ENCODE data around the gene STK17A.
A peak's percentile ranks its signal among the peaks of the same experiment; 100 is the strongest.
"Not testable (repeated sequence)": the region's sequence is repeated elsewhere in the genome, so short reads cannot be mapped to it uniquely, and the experiment has no call there.

The STK17A gene

DNA sequence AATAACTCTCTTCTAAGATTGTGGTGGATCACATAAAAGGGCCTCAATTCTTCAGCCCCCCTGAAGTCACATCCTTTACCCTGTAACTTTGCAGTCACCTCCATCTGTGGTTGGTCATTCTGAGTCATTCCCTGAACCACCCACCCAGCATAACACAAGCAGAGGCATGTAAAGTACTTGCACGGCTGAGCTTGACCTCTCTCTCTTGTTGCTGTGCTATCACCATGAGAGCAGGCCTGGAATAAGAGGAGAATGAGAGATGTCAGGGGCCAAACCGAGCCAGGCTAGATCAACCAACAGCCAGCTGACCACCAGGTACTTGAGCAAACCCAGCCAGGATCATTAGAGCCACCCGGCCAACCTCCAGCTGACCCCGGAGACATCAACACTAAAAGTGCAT is 13.5 kb upstream of the STK17A start:
- no peak for DNase-seq

DNA sequence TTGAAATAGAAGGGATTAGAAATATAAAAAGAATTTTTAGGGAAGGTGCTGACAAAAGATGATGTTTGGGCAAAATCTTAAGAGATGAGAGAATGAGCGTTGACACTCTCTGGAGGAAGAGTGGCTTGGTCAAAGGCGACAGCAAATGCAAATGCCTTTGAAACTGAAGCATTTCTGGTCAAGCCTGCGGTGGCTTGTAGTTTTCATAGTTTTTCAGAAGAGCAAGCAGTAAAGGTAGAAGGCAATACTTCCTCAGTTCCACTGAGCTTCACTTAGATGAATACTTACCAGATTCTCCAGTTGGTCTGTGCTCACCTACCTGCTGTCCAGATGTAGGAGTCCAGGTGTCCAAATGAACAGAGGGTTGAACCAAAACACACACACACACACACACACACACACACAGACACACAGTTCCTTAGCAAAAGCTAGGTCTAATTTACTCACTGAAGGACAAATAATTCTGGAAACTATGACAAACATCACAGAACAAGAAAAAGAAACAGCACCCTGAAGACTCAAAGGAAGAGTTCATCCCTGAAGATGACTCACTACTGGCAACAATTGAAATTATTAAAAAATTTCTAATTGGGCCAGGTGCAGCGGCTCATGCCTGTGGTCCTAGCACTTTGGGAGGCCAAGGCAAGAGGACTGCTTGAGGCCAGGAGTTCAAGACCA is 12.1 kb upstream of the STK17A start:
- no peak for DNase-seq

DNA sequence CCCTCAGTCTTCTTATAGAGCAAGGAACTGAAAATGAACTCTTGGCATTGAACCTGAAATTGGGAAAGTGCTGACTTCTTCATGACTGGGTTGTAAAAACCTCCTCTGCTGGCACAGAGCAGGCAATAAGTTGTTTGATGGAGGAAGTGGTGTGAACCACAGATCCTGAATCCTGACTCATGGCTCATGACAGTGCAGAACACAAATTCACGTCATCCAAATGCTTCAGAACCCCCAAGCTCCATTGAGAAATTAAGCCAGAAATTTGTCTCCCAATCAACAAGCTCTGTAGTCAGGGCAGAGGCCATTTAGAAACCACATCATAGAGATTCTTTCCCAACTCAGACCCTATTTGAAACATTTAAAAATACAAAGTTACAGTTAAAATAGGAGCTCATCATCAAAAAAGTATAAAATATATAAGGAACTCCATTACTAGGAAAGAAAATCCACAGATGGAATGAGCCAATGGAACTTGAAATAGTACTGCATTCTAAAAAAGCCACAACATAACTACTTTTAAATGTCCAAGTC is 10.3 kb upstream of the STK17A start:
- peak; percentile 47 for DNase-seq

DNA sequence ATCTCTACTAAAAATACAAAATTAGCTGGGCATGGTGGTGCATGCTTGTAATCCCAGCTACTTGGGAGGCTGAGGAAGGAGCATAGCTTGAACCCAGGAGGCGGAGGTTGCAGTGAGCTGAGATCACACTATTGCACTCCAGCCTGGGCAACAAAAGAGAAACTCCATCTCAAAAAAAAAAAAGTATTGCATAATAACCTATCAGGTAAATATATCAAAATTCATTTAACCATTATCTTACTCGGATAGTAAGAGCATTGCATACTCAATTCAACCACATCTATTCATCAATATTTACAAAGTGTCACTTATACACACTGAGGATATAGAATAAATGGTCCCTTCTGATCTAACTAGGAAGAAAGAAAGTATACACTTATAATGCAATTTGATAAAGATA is 9.1 kb upstream of the STK17A start:
- not testable (repeated sequence) for DNase-seq

DNA sequence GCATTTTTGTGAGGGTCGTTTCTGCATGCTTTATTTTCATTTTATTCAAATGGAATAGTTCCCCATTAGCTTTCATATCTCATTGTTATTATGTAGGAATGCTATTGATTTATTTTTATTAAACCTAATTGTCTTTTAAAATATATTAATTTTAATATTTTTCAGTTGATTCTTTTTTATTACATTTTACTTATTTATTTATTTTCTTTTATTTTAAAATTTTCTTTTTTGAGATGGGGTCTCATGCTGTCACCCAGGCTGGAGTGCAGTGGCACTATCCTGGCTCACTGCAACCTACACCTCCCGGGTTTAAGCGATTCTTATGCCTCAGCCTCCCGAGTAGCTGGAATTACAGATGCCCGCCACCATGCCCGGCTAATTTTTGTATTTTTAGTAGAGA is 7.4 kb upstream of the STK17A start:
- DNase-seq: no peak

DNA sequence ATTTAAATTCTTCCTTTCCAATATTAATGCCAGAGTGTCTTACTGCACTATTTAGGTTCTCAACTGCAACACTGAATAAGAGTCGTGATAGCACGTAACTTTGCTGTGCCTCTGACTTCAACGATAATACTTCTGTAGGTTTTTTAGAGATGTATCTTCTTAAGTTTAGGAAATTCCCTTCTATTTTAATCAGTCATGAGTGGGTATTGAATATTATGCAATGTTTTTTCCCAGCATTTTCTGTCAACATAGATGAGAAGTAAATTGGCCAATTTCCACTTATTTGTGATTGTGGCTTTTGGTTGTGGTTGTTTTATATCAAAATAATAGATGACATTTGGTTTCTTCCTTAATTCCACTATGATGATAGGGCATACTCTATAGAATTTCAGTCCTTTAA is 6.7 kb upstream of the STK17A start:
- DNase-seq: no peak

DNA sequence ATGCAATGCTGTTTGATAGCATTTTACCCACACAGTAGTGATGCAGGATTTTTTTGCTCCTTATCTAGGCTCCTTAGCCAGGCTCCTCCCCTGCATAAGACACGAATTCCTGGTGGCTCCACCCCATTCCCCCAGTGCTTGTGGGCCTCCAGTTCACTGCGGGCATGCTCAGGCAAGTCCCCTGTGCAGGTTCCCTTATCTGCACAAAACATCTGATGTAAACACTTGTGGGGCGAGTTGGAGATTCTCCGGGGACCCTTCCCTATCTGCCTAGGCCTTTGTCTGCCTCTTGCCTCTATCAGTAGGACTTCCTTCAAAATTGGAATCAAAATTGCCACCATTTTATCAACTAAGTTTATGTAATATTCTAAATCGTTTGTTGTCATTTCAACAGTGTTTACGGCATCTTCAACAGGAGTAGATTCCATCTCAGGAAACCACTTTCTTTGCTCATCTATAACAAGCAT is 5.4 kb upstream of the STK17A start:
- DNase-seq: no peak

DNA sequence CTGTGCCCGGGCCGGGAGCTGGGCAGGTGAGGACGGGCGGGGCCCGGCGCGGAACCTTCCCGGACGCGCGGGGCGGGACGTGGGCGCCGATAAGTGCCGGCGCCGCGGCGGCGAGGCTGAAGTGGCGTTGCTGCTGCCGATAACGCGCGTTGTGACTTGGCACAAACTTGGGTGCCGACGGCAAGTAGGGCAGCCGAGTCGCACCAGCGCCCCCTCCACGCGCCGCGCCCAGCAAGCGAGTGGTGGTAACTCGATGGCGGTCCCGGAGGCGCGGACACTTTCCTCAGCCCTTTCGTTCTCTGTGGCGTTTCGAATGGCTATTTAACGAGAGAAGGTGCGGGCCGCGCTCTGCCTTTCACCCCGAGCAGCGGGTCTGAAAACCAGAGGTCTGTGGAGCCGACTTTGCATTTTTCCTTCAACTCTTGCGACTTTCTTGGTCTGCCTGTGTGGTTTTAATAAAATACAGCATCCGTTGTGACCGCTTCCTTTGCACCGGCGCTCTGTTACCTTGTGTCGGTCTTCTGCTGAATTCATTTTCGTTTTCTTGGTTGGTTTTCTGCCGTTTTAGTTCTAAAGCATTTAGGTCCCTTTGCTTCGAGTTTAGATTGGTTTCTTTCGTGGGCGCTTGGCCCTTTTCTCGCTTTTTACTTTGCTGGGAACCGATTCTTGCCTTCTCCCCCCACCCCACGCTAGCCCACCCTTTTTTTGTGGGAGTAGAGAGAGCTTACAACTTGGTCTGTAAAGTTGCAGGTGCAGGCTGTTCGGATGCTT is 701 bp downstream of the STK17A start:
- peak; percentile 73 for DNase-seq

DNA sequence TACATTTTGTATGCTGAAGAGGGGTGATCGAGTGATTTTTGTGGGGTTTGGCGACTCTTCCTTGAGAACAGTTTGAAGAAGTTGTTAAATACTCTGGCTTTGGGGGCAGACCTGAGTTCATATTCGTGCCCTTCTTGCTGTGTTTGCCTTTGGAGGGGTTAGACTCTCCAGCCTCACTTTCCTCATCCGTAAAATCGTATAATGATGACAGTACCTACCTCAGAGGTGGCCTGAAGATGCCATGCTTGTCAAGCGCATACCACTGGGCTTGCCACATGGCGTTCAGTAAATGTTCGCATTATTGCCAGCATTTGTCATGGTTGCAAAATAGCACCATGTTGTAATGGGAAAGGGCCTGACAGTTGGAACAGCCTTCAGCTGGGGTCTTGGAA is 1.3 kb downstream of the STK17A start:
- peak; percentile 49 for DNase-seq

DNA sequence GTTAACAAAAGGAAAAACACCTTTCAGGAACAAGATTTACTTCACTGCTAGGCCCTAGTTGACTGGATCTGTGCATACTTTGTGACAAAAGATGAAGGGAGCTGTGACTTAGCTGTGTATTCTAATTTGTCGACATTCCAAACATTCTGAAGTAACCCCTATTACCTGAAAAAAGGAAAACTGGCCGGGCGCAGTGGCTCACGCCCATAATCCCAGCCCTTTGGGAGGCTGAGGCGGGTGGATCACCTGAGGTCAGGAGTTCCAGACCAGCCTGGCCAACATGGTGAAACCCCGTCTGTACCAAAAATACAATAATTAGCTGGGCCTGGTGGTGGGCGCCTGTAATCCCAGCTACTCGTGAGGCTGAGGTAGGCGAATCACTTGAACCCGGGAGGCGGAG is 1.8 kb downstream of the STK17A start:
- DNase-seq: not testable (repeated sequence)

DNA sequence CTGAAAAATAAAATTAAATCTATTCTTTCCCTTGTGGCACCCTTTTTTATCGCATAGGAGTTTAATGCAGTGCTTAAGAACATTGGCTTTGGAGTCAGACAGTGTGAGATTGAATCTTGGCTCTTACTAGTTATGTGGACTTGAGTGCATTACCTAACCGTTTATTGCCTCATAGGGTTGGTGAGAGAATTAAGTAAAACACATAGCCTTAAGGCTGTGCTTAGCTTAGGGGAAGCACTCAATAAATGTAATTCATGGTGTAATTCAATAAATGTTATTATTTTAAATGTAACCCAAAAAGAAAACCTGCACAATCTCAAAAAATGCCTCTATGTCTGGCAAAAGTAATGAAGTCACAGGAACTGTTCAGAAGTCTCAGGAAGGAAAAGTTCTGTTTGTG is 2.7 kb downstream of the STK17A start:
- DNase-seq: no peak

DNA sequence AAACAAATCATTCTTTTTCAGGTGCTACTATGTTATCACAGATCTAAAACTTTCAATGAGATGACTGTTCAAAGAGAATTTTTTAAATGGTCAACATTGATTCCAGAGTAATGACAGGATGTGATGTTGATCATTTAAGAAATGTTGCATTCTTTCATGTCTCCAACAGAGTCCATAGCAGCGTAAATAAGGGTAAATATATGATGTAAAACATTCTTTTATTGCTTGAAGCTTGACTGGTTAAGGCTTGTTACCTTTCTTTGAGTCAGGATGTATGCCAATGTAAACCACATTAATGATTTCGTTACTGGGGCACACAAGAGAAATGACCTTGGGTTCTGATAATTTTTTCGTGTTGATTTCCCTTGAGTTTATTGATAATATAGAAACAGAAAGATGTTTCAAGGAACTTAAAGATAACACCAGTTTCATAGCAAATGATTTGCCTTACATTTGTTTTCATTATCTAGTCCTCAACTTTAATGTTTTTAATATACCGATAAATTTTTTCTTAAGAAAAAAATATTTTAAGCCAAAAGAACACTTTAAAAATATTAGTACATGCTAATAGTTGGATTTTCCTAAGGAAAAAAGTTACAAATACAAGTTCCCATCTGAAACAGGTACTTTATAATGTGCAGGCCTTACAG is 3.5 kb downstream of the STK17A start:
- no peak for DNase-seq

DNA sequence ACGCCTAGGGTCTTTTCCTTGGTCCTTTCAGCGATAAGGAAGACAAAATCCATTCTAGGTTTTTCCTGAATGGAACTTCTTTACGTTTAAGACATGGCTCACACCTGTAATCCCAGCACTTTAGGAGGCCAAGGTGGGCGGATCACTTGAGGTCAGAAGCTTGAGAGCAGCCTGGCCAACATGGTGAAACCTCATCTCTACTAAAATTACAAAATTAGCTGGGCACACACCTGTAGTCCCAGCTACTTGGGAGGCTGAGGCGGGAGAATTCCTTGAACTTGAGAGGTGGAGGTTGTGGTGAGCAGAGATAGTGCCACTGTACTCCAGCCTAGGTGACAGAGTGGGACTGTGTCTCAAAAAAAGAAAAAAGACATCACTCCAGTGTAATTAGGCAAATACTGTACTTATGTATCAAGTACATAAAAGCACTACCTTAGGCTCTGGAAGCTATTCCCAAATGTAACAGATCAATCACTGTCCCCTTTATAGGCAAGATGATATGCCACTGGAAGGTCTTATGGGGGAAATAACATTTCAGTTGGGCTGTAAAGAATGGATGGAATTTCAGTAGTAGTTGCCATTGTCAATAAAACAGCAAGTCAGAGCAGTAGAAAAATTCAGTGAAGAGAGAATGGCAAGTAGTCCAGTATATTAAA is 5.7 kb downstream of the STK17A start:
- DNase-seq: no peak

DNA sequence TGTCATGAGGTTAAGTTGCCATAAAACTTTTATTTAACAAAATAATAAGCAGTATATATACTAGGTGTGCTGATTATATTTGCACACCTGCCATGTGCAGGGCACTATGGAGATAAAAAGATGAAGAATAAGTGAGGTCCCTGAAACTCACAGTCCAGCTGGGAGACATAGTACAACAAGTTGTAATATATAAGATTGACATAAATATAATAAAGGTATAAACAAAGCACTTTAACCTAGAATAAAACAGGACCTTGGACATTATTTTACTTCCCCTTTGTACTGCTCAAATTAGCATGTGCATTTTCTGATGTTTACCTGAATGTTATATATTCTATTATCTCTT is 6.2 kb downstream of the STK17A start:
- DNase-seq: no peak

DNA sequence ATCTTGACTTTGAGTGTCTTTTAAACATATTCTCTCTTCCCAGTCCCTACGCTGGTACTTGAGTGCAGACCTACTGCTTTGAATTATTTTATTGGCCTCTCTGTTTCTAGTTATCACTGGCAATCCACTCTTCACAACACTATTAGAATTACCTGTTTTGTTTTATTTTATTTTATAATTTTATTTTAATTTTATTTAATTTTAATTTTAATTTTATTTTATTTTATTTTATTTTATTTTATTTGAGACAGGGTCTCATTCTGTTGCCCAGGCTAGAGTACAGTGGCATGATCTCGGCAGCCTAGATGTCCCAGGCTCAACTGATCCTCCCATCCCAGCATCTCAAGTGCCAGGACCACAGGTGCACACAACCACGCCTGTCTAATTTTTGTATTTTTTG is 6.8 kb downstream of the STK17A start:
- no peak for DNase-seq

DNA sequence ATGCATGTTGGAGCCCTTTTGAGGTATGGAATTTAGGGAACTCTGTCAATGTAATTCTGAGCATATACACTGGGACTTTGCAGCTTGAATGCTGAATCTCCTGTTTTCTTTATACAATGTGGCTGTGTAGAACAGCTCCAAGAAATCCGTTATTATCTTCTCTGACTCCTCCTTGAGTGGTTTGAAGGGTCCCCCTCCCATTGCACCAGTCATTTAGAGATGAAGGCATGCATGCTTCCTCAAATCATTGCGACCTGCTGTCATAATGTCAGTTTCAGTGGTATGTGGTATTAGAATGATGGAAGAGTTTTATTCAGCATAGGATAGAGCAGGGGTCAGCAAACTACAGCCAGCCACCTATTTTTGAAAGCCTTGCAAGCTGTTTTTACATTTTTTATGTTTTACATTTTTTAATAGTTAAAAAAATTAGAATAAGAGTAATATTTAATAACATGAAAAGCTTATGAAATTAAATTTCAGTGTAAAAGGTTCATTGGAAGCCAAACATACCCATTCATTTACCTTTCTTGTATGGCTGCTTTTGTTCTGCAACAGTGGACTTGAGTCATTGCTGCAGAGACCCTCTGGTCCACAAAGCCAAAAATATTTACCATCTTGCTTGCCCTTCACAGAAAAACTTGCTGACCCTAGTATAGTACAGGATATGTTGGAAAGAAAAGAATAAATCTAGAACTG is 8.1 kb downstream of the STK17A start:
- no peak for DNase-seq

DNA sequence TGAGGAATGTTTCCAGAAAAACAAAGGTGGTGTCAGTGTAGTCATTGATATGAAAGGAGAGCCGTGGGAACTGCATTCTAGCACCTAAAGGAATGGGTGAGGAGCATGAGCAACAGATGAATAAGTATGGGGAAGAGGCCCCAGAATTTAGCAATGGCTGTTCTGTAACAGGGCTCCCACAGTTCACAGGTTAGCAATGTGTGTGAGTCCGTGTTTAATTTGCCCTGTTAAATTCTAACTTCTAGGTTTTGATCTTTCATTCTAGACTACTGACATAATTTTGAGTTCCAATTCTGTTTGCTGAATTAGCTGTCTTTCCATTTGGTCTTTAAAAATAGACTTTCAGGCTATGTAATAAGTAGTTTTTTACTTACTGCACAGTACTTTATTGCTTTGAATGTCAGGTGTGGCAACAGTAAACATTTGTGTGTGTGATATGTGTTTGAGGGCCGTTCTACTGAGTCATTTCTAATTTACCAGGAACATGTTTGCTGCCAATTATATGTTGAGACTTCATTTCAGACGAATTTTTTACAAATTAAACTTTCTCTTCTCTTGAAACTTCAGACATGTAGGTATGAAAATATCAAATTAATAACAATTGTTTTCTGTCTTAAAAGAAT is 8.8 kb downstream of the STK17A start:
- no peak for DNase-seq

DNA sequence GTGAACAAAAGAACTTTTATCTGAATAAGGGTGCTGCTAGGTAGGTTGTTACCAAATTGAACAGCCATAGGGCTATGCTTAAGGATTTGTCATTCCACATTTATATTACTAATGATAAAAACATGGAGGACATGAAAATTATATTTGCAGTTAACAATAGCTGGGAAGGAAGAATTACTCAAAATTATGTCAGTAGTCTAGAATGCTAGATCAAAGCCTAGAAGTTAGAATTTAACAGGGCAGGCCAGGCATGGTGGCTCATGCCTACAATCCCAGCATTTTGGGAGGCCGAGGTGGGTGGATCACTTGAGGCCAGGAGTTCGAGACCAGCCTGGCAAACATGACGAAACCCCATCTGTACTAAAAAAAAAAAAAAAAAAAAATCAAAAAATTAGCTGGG is 9.4 kb downstream of the STK17A start:
- DNase-seq: no peak

DNA sequence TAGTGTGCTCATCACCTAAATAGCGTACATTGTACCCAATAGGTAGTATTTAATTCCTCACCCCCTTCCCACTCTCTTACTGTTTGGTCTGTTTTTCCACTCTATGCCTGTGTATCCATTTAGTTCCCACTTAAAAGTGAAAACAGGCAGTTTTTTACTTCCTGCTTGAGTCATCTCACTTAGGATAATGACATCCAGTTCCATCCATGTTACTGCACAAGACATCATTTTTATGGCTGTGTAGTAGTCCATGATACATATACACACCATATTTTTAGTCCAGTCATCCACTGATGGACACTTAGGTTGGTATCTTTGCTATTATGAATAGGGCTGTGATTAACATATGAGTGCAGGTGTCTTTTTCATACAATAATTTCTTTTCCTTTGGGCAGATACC is 10.1 kb downstream of the STK17A start:
- DNase-seq: no peak

DNA sequence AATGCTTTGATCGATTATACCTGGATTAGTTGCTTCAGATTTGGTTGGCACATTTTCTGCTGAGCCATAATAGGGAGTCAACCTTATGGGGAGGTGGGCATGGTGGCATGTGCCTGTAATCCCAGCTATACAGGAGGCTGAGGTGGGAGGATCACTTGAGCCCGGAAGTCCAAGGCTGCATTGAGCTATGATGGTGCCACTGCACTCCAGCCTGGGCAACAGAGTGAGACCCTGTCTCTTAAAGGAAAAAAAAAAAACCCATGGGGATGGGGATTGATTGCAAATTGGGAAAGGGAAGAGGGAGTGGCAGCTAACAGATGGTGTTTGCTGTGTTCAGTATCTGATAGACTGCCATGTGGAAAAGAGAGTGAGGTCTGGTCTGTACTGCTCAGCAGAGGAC is 11.1 kb downstream of the STK17A start:
- DNase-seq: no peak

DNA sequence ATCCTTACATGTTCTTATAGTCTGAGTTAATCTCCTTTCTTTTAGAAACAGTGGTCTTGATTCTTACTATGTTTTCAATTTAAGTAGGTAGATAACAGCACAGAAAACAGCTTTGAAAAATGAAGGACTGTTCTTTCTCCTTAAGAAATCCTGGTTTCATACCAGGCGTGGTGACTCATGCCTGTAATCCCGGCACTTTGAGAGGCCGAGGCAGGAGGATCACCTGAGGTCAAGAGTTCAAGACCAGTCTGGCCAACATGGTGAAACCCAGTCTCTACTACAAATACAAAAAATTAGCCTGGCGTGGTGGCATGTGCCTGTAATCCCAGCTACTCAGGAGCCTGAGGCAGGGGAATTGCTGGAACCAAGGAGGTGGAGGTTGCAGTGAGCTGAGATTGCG is 13.5 kb downstream of the STK17A start:
- DNase-seq: not testable (repeated sequence)

DNA sequence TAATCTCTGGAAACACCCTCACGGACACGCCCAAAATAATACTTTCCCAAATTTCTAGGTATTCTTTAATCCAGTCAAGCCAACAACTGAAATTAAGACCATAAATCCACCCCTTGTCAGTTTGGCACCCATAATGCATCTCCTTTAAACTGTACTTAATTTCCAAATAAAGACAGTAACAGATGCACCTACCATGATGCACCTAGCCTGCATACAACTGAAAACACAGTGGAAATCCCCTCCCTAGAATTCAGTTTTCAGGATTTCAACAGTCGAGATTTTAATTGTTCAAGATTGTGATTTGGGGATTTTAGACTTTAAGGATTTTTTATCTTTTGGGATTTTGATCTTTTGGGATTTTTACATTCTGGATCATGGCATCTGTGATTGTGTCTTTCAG is 17.1 kb downstream of the STK17A start:
- no peak for DNase-seq

All from CD4-positive, alpha-beta T cell treated with Interleukin-6 for 4 hours (primary cell).